ENCODE data around the gene CAPRIN2. TPM values are rescaled to one million over a fixed set of nuclear protein-coding genes. Genes with fewer than 3 reads are reported as not detected.

Gene CAPRIN2
- total and polyA plus RNA-seq, 2 experiments from 2014 or later = 36.5 to 41.3 TPM

DNA sequence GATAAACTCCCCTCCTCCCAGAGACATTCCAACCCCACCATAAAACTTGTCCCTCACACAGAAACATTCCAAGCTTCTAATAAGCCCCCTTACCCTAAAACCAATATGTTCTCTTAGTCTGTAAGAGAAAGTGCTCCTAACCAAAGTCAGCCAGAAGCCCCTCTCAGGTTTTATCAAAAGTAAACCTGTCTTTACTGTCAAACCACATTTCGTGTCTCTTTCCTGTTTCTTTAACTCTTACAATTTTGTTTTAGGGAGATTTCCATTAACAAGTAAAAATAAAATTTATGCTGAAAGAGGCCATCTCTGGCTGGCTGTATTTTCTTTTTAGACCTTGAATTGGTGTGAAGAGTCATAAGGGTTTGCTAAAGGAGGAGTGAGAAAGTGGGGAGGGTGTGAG lies 29.8 kb upstream of the CAPRIN2 start:
- H3K9me3 Mint-ChIP-seq = peaks cover 64% of the 10 kb centered on the region
- TF ChIP-seq STAT1 (IDR thresholded peaks at IDR 0.05; ENCODE audit: unreplicated experiment) (no peak), NANOG (IDR thresholded peaks at IDR 0.05; ENCODE audit: borderline replicate concordance) (no peak), EZH2phosphoT487 (IDR thresholded peaks at IDR 0.05; ENCODE audit: unreplicated experiment) (no peak), EZH2 (IDR thresholded peaks at IDR 0.05; ENCODE audit: low read depth, unreplicated experiment) (no peak), ZNF114 (CRISPR knock-in tag; IDR thresholded peaks at IDR 0.05) (no peak), CREB1 (CRISPR knock-in tag; IDR thresholded peaks at IDR 0.05; ENCODE audit: low read depth) (no peak), JUNB (IDR thresholded peaks at IDR 0.05; ENCODE audit: unreplicated experiment) (no peak), ZNF331 (CRISPR knock-in tag; IDR thresholded peaks at IDR 0.05; ENCODE audit: low read depth) (no peak), POLR2AphosphoS5 (IDR thresholded peaks at IDR 0.05; ENCODE audit: low read depth) (no peak)
- TF ChIP-seq, protein P1, sequence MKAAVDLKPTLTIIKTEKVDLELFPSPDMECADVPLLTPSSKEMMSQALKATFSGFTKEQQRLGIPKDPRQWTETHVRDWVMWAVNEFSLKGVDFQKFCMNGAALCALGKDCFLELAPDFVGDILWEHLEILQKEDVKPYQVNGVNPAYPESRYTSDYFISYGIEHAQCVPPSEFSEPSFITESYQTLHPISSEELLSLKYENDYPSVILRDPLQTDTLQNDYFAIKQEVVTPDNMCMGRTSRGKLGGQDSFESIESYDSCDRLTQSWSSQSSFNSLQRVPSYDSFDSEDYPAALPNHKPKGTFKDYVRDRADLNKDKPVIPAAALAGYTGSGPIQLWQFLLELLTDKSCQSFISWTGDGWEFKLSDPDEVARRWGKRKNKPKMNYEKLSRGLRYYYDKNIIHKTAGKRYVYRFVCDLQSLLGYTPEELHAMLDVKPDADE (IDR thresholded peaks at IDR 0.05) = no peak
- TF ChIP-seq, protein P2, sequence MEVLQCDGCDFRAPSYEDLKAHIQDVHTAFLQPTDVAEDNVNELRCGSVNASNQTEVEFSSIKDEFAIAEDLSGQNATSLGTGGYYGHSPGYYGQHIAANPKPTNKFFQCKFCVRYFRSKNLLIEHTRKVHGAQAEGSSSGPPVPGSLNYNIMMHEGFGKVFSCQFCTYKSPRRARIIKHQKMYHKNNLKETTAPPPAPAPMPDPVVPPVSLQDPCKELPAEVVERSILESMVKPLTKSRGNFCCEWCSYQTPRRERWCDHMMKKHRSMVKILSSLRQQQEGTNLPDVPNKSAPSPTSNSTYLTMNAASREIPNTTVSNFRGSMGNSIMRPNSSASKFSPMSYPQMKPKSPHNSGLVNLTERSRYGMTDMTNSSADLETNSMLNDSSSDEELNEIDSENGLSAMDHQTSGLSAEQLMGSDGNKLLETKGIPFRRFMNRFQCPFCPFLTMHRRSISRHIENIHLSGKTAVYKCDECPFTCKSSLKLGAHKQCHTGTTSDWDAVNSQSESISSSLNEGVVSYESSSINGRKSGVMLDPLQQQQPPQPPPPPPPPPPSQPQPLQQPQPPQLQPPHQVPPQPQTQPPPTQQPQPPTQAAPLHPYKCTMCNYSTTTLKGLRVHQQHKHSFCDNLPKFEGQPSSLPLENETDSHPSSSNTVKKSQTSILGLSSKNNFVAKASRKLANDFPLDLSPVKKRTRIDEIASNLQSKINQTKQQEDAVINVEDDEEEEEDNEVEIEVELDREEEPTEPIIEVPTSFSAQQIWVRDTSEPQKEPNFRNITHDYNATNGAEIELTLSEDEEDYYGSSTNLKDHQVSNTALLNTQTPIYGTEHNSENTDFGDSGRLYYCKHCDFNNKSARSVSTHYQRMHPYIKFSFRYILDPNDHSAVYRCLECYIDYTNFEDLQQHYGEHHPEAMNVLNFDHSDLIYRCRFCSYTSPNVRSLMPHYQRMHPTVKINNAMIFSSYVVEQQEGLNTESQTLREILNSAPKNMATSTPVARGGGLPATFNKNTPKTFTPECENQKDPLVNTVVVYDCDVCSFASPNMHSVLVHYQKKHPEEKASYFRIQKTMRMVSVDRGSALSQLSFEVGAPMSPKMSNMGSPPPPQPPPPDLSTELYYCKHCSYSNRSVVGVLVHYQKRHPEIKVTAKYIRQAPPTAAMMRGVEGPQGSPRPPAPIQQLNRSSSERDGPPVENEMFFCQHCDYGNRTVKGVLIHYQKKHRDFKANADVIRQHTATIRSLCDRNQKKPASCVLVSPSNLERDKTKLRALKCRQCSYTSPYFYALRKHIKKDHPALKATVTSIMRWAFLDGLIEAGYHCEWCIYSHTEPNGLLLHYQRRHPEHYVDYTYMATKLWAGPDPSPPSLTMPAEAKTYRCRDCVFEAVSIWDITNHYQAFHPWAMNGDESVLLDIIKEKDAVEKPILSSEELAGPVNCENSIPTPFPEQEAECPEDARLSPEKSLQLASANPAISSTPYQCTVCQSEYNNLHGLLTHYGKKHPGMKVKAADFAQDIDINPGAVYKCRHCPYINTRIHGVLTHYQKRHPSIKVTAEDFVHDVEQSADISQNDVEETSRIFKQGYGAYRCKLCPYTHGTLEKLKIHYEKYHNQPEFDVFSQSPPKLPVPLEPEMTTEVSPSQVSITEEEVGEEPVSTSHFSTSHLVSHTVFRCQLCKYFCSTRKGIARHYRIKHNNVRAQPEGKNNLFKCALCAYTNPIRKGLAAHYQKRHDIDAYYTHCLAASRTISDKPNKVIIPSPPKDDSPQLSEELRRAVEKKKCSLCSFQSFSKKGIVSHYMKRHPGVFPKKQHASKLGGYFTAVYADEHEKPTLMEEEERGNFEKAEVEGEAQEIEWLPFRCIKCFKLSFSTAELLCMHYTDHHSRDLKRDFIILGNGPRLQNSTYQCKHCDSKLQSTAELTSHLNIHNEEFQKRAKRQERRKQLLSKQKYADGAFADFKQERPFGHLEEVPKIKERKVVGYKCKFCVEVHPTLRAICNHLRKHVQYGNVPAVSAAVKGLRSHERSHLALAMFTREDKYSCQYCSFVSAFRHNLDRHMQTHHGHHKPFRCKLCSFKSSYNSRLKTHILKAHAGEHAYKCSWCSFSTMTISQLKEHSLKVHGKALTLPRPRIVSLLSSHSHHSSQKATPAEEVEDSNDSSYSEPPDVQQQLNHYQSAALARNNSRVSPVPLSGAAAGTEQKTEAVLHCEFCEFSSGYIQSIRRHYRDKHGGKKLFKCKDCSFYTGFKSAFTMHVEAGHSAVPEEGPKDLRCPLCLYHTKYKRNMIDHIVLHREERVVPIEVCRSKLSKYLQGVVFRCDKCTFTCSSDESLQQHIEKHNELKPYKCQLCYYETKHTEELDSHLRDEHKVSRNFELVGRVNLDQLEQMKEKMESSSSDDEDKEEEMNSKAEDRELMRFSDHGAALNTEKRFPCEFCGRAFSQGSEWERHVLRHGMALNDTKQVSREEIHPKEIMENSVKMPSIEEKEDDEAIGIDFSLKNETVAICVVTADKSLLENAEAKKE (CRISPR knock-in tag; IDR thresholded peaks at IDR 0.05) = no peak
- TF ChIP-seq, protein P3, sequence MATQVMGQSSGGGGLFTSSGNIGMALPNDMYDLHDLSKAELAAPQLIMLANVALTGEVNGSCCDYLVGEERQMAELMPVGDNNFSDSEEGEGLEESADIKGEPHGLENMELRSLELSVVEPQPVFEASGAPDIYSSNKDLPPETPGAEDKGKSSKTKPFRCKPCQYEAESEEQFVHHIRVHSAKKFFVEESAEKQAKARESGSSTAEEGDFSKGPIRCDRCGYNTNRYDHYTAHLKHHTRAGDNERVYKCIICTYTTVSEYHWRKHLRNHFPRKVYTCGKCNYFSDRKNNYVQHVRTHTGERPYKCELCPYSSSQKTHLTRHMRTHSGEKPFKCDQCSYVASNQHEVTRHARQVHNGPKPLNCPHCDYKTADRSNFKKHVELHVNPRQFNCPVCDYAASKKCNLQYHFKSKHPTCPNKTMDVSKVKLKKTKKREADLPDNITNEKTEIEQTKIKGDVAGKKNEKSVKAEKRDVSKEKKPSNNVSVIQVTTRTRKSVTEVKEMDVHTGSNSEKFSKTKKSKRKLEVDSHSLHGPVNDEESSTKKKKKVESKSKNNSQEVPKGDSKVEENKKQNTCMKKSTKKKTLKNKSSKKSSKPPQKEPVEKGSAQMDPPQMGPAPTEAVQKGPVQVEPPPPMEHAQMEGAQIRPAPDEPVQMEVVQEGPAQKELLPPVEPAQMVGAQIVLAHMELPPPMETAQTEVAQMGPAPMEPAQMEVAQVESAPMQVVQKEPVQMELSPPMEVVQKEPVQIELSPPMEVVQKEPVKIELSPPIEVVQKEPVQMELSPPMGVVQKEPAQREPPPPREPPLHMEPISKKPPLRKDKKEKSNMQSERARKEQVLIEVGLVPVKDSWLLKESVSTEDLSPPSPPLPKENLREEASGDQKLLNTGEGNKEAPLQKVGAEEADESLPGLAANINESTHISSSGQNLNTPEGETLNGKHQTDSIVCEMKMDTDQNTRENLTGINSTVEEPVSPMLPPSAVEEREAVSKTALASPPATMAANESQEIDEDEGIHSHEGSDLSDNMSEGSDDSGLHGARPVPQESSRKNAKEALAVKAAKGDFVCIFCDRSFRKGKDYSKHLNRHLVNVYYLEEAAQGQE (IDR thresholded peaks at IDR 0.05; ENCODE audit: unreplicated experiment) = no peak
- TF ChIP-seq, protein P4, sequence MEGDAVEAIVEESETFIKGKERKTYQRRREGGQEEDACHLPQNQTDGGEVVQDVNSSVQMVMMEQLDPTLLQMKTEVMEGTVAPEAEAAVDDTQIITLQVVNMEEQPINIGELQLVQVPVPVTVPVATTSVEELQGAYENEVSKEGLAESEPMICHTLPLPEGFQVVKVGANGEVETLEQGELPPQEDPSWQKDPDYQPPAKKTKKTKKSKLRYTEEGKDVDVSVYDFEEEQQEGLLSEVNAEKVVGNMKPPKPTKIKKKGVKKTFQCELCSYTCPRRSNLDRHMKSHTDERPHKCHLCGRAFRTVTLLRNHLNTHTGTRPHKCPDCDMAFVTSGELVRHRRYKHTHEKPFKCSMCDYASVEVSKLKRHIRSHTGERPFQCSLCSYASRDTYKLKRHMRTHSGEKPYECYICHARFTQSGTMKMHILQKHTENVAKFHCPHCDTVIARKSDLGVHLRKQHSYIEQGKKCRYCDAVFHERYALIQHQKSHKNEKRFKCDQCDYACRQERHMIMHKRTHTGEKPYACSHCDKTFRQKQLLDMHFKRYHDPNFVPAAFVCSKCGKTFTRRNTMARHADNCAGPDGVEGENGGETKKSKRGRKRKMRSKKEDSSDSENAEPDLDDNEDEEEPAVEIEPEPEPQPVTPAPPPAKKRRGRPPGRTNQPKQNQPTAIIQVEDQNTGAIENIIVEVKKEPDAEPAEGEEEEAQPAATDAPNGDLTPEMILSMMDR (conservative IDR thresholded peaks at IDR 0.05; ENCODE audit: low read depth in 2 of 2) = no peak

More for the DNA sequence above, 29.8 kb upstream of the CAPRIN2 start:
- Histone ChIP-seq H3K4me3 (no peak overlapping the region), H3K27me3 (ENCODE audit: insufficient read depth) (no peaks in the 10 kb centered on the region), H3K79me2 (replicated peaks; ENCODE audit: insufficient read depth) (no peaks in the 10 kb centered on the region), H3F3A (replicated peaks; ENCODE audit: low read depth) (peaks cover 15% of the 10 kb centered on the region; the same call in 1 of the 2 replicates), H4K20me1 (replicated peaks; ENCODE audit: insufficient read depth) (no peaks in the 10 kb centered on the region), H3K27ac (ENCODE audit: low read depth) (peak overlapping the region; percentile 90; the same call in 1 of the 2 replicates), H3K4me2 (no peak overlapping the region), H2AFZ (no peak overlapping the region), H3K9me2 (ENCODE audit: insufficient read depth) (no peaks in the 10 kb centered on the region; the same call in 1 of the 2 replicates), H3K4me1 (ENCODE audit: insufficient read depth) (no peaks in the 10 kb centered on the region), H3K36me3 (ENCODE audit: insufficient read depth) (peaks cover 24% of the 10 kb centered on the region)
- DNase-seq (ENCODE audit: low spot score) (no peak), ATAC-seq (no peak)
- Mint-ChIP-seq H3K36me3 (ENCODE audit: low read depth) (peaks cover 59% of the 10 kb centered on the region), H3K27ac (no peak overlapping the region), H3K27me3 (ENCODE audit: insufficient read depth, low read depth, poor library complexity) (peaks cover 4% of the 10 kb centered on the region), H3K4me3 (no peak overlapping the region), H3K4me1 (peaks cover 14% of the 10 kb centered on the region; the same call in 2 of the 3 replicates)
